ENCODE measurements around the gene TRAPPC10.
"Not testable (repeated sequence)": the region's sequence is repeated elsewhere in the genome, so short reads cannot be mapped to it uniquely, and the experiment has no call there.

The TRAPPC10 gene

GRCh38 chr21:44122131-44122530, 110.0 kb downstream of the TRAPPC10 start:
- H3K14ac ChIP-seq (ENCODE audit: low read length); H4K8ac ChIP-seq (ENCODE audit: low read depth, low read length); H4K12ac ChIP-seq (ENCODE audit: low read depth, low read length); H3K4me3 ChIP-seq (ENCODE audit: low read depth, low read length); DNase-seq; H2BK120ac ChIP-seq (ENCODE audit: insufficient read depth, low read length, poor library complexity); H3K36me3 ChIP-seq (ENCODE audit: control insufficient read depth in 1 of 2, insufficient read depth in 2 of 2, low read length in 2 of 2); H3K27me3 ChIP-seq (ENCODE audit: insufficient read depth, low read length); H3K9ac ChIP-seq (ENCODE audit: low read length); H3K79me1 ChIP-seq (ENCODE audit: low read length); H3K27ac ChIP-seq (ENCODE audit: low read depth, low read length); H3K23ac ChIP-seq (ENCODE audit: low read length); H3K4me2 ChIP-seq (ENCODE audit: low read length); H3K9me3 ChIP-seq (ENCODE audit: insufficient read depth, low read depth, low read length); H3K18ac ChIP-seq (ENCODE audit: low read length); H2BK5ac ChIP-seq (ENCODE audit: low read depth, low read length, poor library complexity); H2BK12ac ChIP-seq (ENCODE audit: low read length); H3K4ac ChIP-seq (ENCODE audit: low read depth, low read length); H2AFZ ChIP-seq (ENCODE audit: insufficient read depth, low read length, poor library complexity); H3K79me2 ChIP-seq (ENCODE audit: control insufficient read depth, insufficient read depth, low read length, poor library complexity); H3K4me1 ChIP-seq (ENCODE audit: control insufficient read depth in 1 of 2, insufficient read depth in 2 of 2, low read length in 2 of 2); H4K91ac ChIP-seq (ENCODE audit: low read depth, low read length); H2AK5ac ChIP-seq (ENCODE audit: low read length): not testable (repeated sequence)
- no CpG with 5 or more reads among the region's 10 CpGs for WGBS (ENCODE audit: extremely low coverage, insufficient coverage, insufficient read length)

GRCh38 chr21:44127827-44128226, 115.7 kb downstream of the TRAPPC10 start:
- not testable (repeated sequence) for H3K79me1 ChIP-seq (ENCODE audit: low read length); H3K27ac ChIP-seq (ENCODE audit: low read depth, low read length); H2AK5ac ChIP-seq (ENCODE audit: low read length); H2AFZ ChIP-seq (ENCODE audit: insufficient read depth, low read length, poor library complexity); H4K12ac ChIP-seq (ENCODE audit: low read depth, low read length); H3K14ac ChIP-seq (ENCODE audit: low read length); H3K36me3 ChIP-seq (ENCODE audit: control insufficient read depth in 1 of 2, insufficient read depth in 2 of 2, low read length in 2 of 2); H3K9me3 ChIP-seq (ENCODE audit: insufficient read depth, low read depth, low read length); H3K79me2 ChIP-seq (ENCODE audit: control insufficient read depth, insufficient read depth, low read length, poor library complexity); H3K4ac ChIP-seq (ENCODE audit: low read depth, low read length); H3K27me3 ChIP-seq (ENCODE audit: insufficient read depth, low read length); H3K4me3 ChIP-seq (ENCODE audit: low read depth, low read length); H3K4me1 ChIP-seq (ENCODE audit: control insufficient read depth in 1 of 2, insufficient read depth in 2 of 2, low read length in 2 of 2); H2BK12ac ChIP-seq (ENCODE audit: low read length); H3K18ac ChIP-seq (ENCODE audit: low read length); H3K23ac ChIP-seq (ENCODE audit: low read length); H3K4me2 ChIP-seq (ENCODE audit: low read length); H4K8ac ChIP-seq (ENCODE audit: low read depth, low read length); H3K9ac ChIP-seq (ENCODE audit: low read length); H2BK5ac ChIP-seq (ENCODE audit: low read depth, low read length, poor library complexity); H2BK120ac ChIP-seq (ENCODE audit: insufficient read depth, low read length, poor library complexity); DNase-seq; H4K91ac ChIP-seq (ENCODE audit: low read depth, low read length)
- no CpG with 5 or more reads among the region's 19 CpGs for WGBS (ENCODE audit: extremely low coverage, insufficient coverage, insufficient read length)

- H3K18ac ChIP-seq (ENCODE audit: low read length); H2AFZ ChIP-seq (ENCODE audit: insufficient read depth, low read length, poor library complexity); H3K36me3 ChIP-seq (ENCODE audit: control insufficient read depth in 1 of 2, insufficient read depth in 2 of 2, low read length in 2 of 2); H3K4me1 ChIP-seq (ENCODE audit: control insufficient read depth in 1 of 2, insufficient read depth in 2 of 2, low read length in 2 of 2); H2BK120ac ChIP-seq (ENCODE audit: insufficient read depth, low read length, poor library complexity); H3K4me2 ChIP-seq (ENCODE audit: low read length); H3K27ac ChIP-seq (ENCODE audit: low read depth, low read length); DNase-seq; H3K4me3 ChIP-seq (ENCODE audit: low read depth, low read length); H4K8ac ChIP-seq (ENCODE audit: low read depth, low read length); H2BK5ac ChIP-seq (ENCODE audit: low read depth, low read length, poor library complexity); H3K9ac ChIP-seq (ENCODE audit: low read length); H3K79me1 ChIP-seq (ENCODE audit: low read length); H3K27me3 ChIP-seq (ENCODE audit: insufficient read depth, low read length); H4K12ac ChIP-seq (ENCODE audit: low read depth, low read length); H2AK5ac ChIP-seq (ENCODE audit: low read length); H2BK12ac ChIP-seq (ENCODE audit: low read length); H4K91ac ChIP-seq (ENCODE audit: low read depth, low read length); H3K79me2 ChIP-seq (ENCODE audit: control insufficient read depth, insufficient read depth, low read length, poor library complexity); H3K23ac ChIP-seq (ENCODE audit: low read length); H3K9me3 ChIP-seq (ENCODE audit: insufficient read depth, low read depth, low read length); H3K4ac ChIP-seq (ENCODE audit: low read depth, low read length); H3K14ac ChIP-seq (ENCODE audit: low read length): not testable (repeated sequence)
- WGBS (ENCODE audit: extremely low coverage, insufficient coverage, insufficient read length), result no CpG with 5 or more reads among the region's 35 CpGs
Observed at GRCh38 chr21:44133715-44134057, 121.6 kb downstream of the TRAPPC10 start.

- H4K12ac ChIP-seq (ENCODE audit: low read depth, low read length); H2AFZ ChIP-seq (ENCODE audit: insufficient read depth, low read length, poor library complexity); H3K4me1 ChIP-seq (ENCODE audit: control insufficient read depth in 1 of 2, insufficient read depth in 2 of 2, low read length in 2 of 2); H2BK120ac ChIP-seq (ENCODE audit: insufficient read depth, low read length, poor library complexity); H2AK5ac ChIP-seq (ENCODE audit: low read length); H2BK12ac ChIP-seq (ENCODE audit: low read length); H3K27ac ChIP-seq (ENCODE audit: low read depth, low read length); H3K9me3 ChIP-seq (ENCODE audit: insufficient read depth, low read depth, low read length); H4K91ac ChIP-seq (ENCODE audit: low read depth, low read length); H3K79me1 ChIP-seq (ENCODE audit: low read length); H3K36me3 ChIP-seq (ENCODE audit: control insufficient read depth in 1 of 2, insufficient read depth in 2 of 2, low read length in 2 of 2); H3K4me2 ChIP-seq (ENCODE audit: low read length); H4K8ac ChIP-seq (ENCODE audit: low read depth, low read length); H3K4ac ChIP-seq (ENCODE audit: low read depth, low read length); H3K18ac ChIP-seq (ENCODE audit: low read length); H3K79me2 ChIP-seq (ENCODE audit: control insufficient read depth, insufficient read depth, low read length, poor library complexity); H2BK5ac ChIP-seq (ENCODE audit: low read depth, low read length, poor library complexity); H3K4me3 ChIP-seq (ENCODE audit: low read depth, low read length); H3K27me3 ChIP-seq (ENCODE audit: insufficient read depth, low read length); H3K14ac ChIP-seq (ENCODE audit: low read length); H3K23ac ChIP-seq (ENCODE audit: low read length); DNase-seq; H3K9ac ChIP-seq (ENCODE audit: low read length): not testable (repeated sequence)
- WGBS (ENCODE audit: extremely low coverage, insufficient coverage, insufficient read length), result no CpG with 5 or more reads among the region's 8 CpGs
Observed at GRCh38 chr21:44134732-44135131, 122.6 kb downstream of the TRAPPC10 start.

- H3K18ac ChIP-seq (ENCODE audit: low read length); H3K27ac ChIP-seq (ENCODE audit: low read depth, low read length); H3K4me3 ChIP-seq (ENCODE audit: low read depth, low read length); H4K12ac ChIP-seq (ENCODE audit: low read depth, low read length); DNase-seq; H3K27me3 ChIP-seq (ENCODE audit: insufficient read depth, low read length); H3K9ac ChIP-seq (ENCODE audit: low read length); H3K79me1 ChIP-seq (ENCODE audit: low read length); H2BK120ac ChIP-seq (ENCODE audit: insufficient read depth, low read length, poor library complexity); H4K91ac ChIP-seq (ENCODE audit: low read depth, low read length); H2AK5ac ChIP-seq (ENCODE audit: low read length); H3K14ac ChIP-seq (ENCODE audit: low read length); H3K23ac ChIP-seq (ENCODE audit: low read length); H3K9me3 ChIP-seq (ENCODE audit: insufficient read depth, low read depth, low read length); H3K4me1 ChIP-seq (ENCODE audit: control insufficient read depth in 1 of 2, insufficient read depth in 2 of 2, low read length in 2 of 2); H2AFZ ChIP-seq (ENCODE audit: insufficient read depth, low read length, poor library complexity); H2BK5ac ChIP-seq (ENCODE audit: low read depth, low read length, poor library complexity); H3K4ac ChIP-seq (ENCODE audit: low read depth, low read length); H3K36me3 ChIP-seq (ENCODE audit: control insufficient read depth in 1 of 2, insufficient read depth in 2 of 2, low read length in 2 of 2); H3K79me2 ChIP-seq (ENCODE audit: control insufficient read depth, insufficient read depth, low read length, poor library complexity); H2BK12ac ChIP-seq (ENCODE audit: low read length); H4K8ac ChIP-seq (ENCODE audit: low read depth, low read length); H3K4me2 ChIP-seq (ENCODE audit: low read length): not testable (repeated sequence)
- WGBS (ENCODE audit: extremely low coverage, insufficient coverage, insufficient read length), result no CpG with 5 or more reads among the region's 15 CpGs
Observed at GRCh38 chr21:44138039-44138438, 125.9 kb downstream of the TRAPPC10 start.

All from trophoblast cell (in vitro differentiated cells and primary cell).